Endothelial cell of umbilical vein (primary cell): ENCODE results near the gene SPACA4. TPM values are rescaled to one million over a fixed set of nuclear protein-coding genes. Genes with fewer than 3 reads are reported as not detected.

Experiments used
- BruUV-seq: library from RNA; stranded (reverse); fragments of 400-500 nt; replicated peaks from 2 replicates; lab custom pipeline; 2021; lab: Mats Ljungman, UMichigan
- CTCF ChIA-PET: fragments of 300-600, 350-600 bp; sonication (Branson Sonifier 250); formaldehyde crosslinking; loops from one replicate; lab custom pipeline; 2021; ENCODE audit warnings: antibody characterized with exemption, inconsistent platforms; lab: Charles Lee
- POLR2A ChIA-PET: fragments of 300-600, 350-600 bp; sonication (Branson Sonifier 250); formaldehyde crosslinking; loops from one replicate; lab custom pipeline; 2021; ENCODE audit warnings: antibody characterized with exemption, inconsistent platforms; lab: Charles Lee
- DNase-seq: peaks from one replicate; pipeline ENCODE4 v3.0.0-alpha.2; 2011; ENCODE audit warnings: low read depth, low spot score
- FAIRE-seq: peaks from 2 replicates; lab custom pipeline; 2011; peaks lifted over from hg19 to GRCh38; lab: Jason Lieb, UNC
- H2AFZ ChIP-seq: 2 replicates; pipeline ENCODE4 v1.6.0; 2012; ENCODE audit warnings: low read depth, low read length, control low read depth, inconsistent platforms
- H3K27ac ChIP-seq: 2 replicates; pipeline ENCODE4 v1.5.1; 2011; ENCODE audit warnings: low read depth, mild to moderate bottlenecking, control low read depth, low read length, moderate library complexity; ENCODE audit not compliant: insufficient read depth
- H3K27me3 ChIP-seq, 2 experiments: 2 replicates each; pipeline versions ENCODE4 v1.6.0 to v1.6.1; 2011; ENCODE audit warnings: low read length in 2 of 2, mixed read lengths in 1 of 2; ENCODE audit not compliant: control insufficient read depth in 2 of 2, insufficient read depth in 2 of 2
- H3K36me3 ChIP-seq, 2 experiments: 2 replicates in 1 of 2; 3 replicates in 1 of 2; pipeline ENCODE4 v1.5.1; 2011; ENCODE audit warnings: low read length in 2 of 2, mild to moderate bottlenecking in 1 of 2, moderate library complexity in 1 of 2; ENCODE audit not compliant: control insufficient read depth in 2 of 2, insufficient read depth in 2 of 2; ENCODE audit errors: extremely low read depth in 1 of 2
- H3K4me1 ChIP-seq: 3 replicates; pipeline ENCODE4 v1.5.1; 2011; ENCODE audit warnings: mild to moderate bottlenecking, low read length; ENCODE audit not compliant: control insufficient read depth, insufficient read depth; ENCODE audit errors: extremely low read depth
- H3K4me2 ChIP-seq: 2 replicates; pipeline ENCODE4 v1.6.1; 2011; ENCODE audit warnings: low read length, control low read depth, mixed read lengths; ENCODE audit not compliant: insufficient read depth
- H3K4me3 ChIP-seq, 3 experiments: fragments of 200-600 bp in 1 of 3; sonication (generic), shearing (Covaris generic) in 1 of 3; replicated peaks in 1 of 3; 2 replicates each; pipeline ENCODE4 v1.5.1; 2011 to 2016; ENCODE audit warnings: control low read depth in 3 of 3, low read length in 3 of 3, mild to moderate bottlenecking in 2 of 3, inconsistent platforms in 1 of 3, low read depth in 1 of 3, moderate library complexity in 1 of 3; ENCODE audit not compliant: insufficient read depth in 1 of 3
- H3K79me2 ChIP-seq: 2 replicates; pipeline ENCODE4 v1.6.0; 2012; ENCODE audit warnings: low read length, inconsistent platforms; ENCODE audit not compliant: control insufficient read depth, insufficient read depth
- H3K9ac ChIP-seq: replicated peaks from 2 replicates; pipeline ENCODE3; 2011; ENCODE audit warnings: low read length, control low read depth; ENCODE audit not compliant: insufficient read depth; ENCODE audit errors: extremely low read depth
- H3K9me1 ChIP-seq: replicated peaks from 3 replicates; pipeline ENCODE4 v1.6.0; 2011; ENCODE audit warnings: mild to moderate bottlenecking, low read length; ENCODE audit not compliant: control insufficient read depth, insufficient read depth; ENCODE audit errors: extremely low read depth
- H3K9me3 ChIP-seq: replicated peaks from 2 replicates; pipeline ENCODE4 v1.5.1; 2012; ENCODE audit warnings: low read length, inconsistent platforms; ENCODE audit not compliant: control insufficient read depth, insufficient read depth
- H4K20me1 ChIP-seq: replicated peaks from 2 replicates; pipeline ENCODE3; 2011; ENCODE audit warnings: mild to moderate bottlenecking, low read length; ENCODE audit not compliant: control insufficient read depth, insufficient read depth; ENCODE audit errors: extremely low read depth
- EZH2 ChIP-seq: IDR thresholded peaks from 2 replicates; pipeline ENCODE4 v1.6.1; 2012; ENCODE audit warnings: borderline replicate concordance, low read depth, mild to moderate bottlenecking, moderate library complexity, low read length, inconsistent platforms; ENCODE audit not compliant: severe bottlenecking
- GATA2 ChIP-seq: IDR thresholded peaks from 2 replicates; pipeline ENCODE4 v1.7.0; 2011; ENCODE audit warnings: low read depth, mild to moderate bottlenecking, moderate library complexity, mixed read lengths, low read length; ENCODE audit not compliant: insufficient read length, insufficient read depth
- JUN ChIP-seq: IDR thresholded peaks from 2 replicates; pipeline ENCODE4 v1.6.1; 2011; ENCODE audit warnings: borderline replicate concordance, low read depth; ENCODE audit not compliant: insufficient read length, insufficient read depth
- MAX ChIP-seq: IDR thresholded peaks from 2 replicates; pipeline ENCODE4 v1.6.1; 2011; ENCODE audit not compliant: insufficient read depth, insufficient read length
- MYC ChIP-seq: IDR thresholded peaks from one replicate; pipeline ENCODE4 v1.6.1; 2011; ENCODE audit warnings: mild to moderate bottlenecking, low read depth, low read length
- POLR2AphosphoS5 ChIP-seq: IDR thresholded peaks from 2 replicates; pipeline ENCODE4 v1.6.1; 2012; ENCODE audit warnings: low read depth, mild to moderate bottlenecking, control low read depth, low read length, moderate library complexity; ENCODE audit not compliant: insufficient read depth
- dilution Hi-C: fragments of 300-500 bp; cut with MboI; formaldehyde crosslinking; loops from one replicate; pipeline ENCODE4 v1.15.0; 2019; ENCODE audit warnings: low sequenced_read_pairs; ENCODE audit not compliant: extremely low pct_ligation_motif_present
- intact Hi-C: fragments of 100-400 bp; cut with micrococcal nuclease; formaldehyde crosslinking; loops from one replicate; pipeline ENCODE4 v1.10.0; 2022
- polyA plus RNA-seq, 4 experiments: library from polyadenylated mRNA; depleted of rRNA in 3 of 4; stranded (reverse) in 3 of 4; unstranded in 1 of 4; fragments of >200 nt; gene quantifications; 2 replicates each; pipeline versions ENCODE4 v1.2.1 to v1.2.3, GENCODE V29; 2011 to 2012; ENCODE audit warnings: missing spikeins in 1 of 4
- total RNA-seq: library from RNA; stranded (reverse); gene quantifications from 2 replicates; pipeline ENCODE4 v1.2.3, GENCODE V29; 2021
- TF ChIP-seq, protein P1 (sequence below), 2 donors: IDR thresholded peaks; 1 replicate in 1 of 2; 2 replicates in 1 of 2; pipeline ENCODE4 v1.5.1; 2011; ENCODE audit warnings: low read length in 2 of 2, mild to moderate bottlenecking in 2 of 2, moderate library complexity in 2 of 2, control low read depth in 1 of 2, inconsistent platforms in 1 of 2, low read depth in 1 of 2; ENCODE audit not compliant: insufficient read depth in 1 of 2; ENCODE audit errors: extremely low read depth in 1 of 2

The SPACA4 gene
- total and polyA plus RNA-seq, 2 donors (not counting 3 experiments of a cell fraction or from before 2014, with no cell fraction given) = not detected

DNA sequence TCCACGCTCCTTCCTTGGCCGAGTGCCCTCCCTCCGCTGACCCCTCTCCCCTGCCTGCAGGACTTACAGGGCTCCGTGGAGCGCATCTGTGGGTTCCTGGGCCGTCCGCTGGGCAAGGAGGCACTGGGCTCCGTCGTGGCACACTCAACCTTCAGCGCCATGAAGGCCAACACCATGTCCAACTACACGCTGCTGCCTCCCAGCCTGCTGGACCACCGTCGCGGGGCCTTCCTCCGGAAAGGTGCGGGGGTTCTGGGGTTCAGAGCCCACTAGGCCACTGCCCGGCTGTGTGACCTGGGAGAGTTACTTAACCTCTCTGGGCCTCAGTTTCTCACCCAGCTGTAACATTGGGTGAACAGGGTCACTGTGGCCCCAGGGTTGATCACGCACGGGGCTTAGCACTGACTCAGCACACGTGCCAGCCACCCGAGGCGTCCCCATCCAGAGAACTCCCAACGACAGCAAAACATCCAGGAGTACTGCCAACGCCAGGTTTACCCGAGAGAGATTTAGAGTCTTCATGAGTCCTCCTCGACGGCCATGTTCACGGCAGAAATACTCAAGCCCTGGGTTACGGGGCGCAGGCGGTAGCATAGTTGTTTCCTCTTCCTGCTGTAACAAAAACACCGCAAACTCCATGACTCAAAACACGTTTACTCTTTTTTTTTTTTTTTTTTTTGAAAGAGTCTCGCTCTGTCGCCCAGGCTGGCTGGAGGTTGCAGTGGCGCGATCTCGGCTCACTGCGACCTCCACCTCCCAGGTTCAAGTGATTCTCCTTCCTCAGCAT is 9.7 kb upstream of the SPACA4 start:
- no peak overlapping the region for H2AFZ ChIP-seq
- H3K4me3 ChIP-seq = no peak overlapping the region
- dilution Hi-C loops (no loop called here), intact Hi-C loops (no loop called here)
- ChIA-PET CTCF (no interaction called here), POLR2A (no interaction called here)
- no peak for TF ChIP-seq MYC
- TF ChIP-seq JUN = no peak
- TF ChIP-seq EZH2 = no peak
- H3K27ac ChIP-seq = no peak overlapping the region
- H4K20me1 ChIP-seq = no peaks in the 10 kb centered on the region
- no peaks in the 10 kb centered on the region for H3K9me1 ChIP-seq
- no peaks in the 10 kb centered on the region for H3K9me3 ChIP-seq
- FAIRE-seq = no peak
- H3K9ac ChIP-seq = no peak overlapping the region
- no peaks in the 10 kb centered on the region for H3K79me2 ChIP-seq
- no peak overlapping the region for H3K4me2 ChIP-seq
- DNase-seq = no peak
- no peaks in the 10 kb centered on the region for H3K4me1 ChIP-seq
- no peaks in the 10 kb centered on the region for H3K27me3 ChIP-seq
- no peaks in the 10 kb centered on the region for H3K36me3 ChIP-seq
- no TSS peak for BruUV-seq

DNA sequence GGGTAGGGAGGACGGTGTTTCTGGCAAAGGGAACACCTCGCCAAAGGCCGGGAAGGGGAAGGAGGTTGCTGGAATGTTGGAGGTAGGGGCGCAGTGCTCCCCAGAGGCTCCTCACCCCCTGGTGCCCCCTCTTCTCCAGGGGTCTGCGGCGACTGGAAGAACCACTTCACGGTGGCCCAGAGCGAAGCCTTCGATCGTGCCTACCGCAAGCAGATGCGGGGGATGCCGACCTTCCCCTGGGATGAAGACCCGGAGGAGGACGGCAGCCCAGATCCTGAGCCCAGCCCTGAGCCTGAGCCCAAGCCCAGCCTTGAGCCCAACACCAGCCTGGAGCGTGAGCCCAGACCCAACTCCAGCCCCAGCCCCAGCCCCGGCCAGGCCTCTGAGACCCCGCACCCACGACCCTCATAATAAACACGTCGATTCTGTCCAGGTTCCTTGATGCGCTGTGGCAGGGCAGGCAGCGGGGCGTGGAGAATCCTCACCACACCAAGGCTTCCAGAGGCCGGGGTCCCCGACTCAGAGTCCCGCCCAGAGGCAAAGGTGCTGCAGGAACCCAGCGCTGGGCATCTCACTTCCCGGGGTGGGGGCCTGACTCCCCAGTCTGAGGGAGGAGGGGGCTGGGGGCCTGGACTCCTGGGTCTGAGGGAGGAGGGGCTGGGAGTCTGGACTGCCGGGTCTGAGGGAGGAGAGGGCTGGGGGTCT is 7.4 kb upstream of the SPACA4 start:
- no peak for FAIRE-seq

More for the DNA sequence above, 7.4 kb upstream of the SPACA4 start:
- Histone ChIP-seq H3K4me3 (no peak overlapping the region), H2AFZ (no peak overlapping the region), H3K9ac (no peak overlapping the region), H3K4me2 (no peak overlapping the region), H3K9me3 (no peaks in the 10 kb centered on the region), H3K27ac (no peak overlapping the region), H3K9me1 (no peaks in the 10 kb centered on the region), H3K79me2 (no peaks in the 10 kb centered on the region), H3K4me1 (no peaks in the 10 kb centered on the region), H4K20me1 (no peaks in the 10 kb centered on the region), H3K27me3 (no peaks in the 10 kb centered on the region), H3K36me3 (no peaks in the 10 kb centered on the region)
- BruUV-seq = no TSS peak
- intact Hi-C loops (no loop called here), dilution Hi-C loops (no loop called here)
- ChIA-PET CTCF (no interaction called here), POLR2A (no interaction called here)
- TF ChIP-seq, protein P1, sequence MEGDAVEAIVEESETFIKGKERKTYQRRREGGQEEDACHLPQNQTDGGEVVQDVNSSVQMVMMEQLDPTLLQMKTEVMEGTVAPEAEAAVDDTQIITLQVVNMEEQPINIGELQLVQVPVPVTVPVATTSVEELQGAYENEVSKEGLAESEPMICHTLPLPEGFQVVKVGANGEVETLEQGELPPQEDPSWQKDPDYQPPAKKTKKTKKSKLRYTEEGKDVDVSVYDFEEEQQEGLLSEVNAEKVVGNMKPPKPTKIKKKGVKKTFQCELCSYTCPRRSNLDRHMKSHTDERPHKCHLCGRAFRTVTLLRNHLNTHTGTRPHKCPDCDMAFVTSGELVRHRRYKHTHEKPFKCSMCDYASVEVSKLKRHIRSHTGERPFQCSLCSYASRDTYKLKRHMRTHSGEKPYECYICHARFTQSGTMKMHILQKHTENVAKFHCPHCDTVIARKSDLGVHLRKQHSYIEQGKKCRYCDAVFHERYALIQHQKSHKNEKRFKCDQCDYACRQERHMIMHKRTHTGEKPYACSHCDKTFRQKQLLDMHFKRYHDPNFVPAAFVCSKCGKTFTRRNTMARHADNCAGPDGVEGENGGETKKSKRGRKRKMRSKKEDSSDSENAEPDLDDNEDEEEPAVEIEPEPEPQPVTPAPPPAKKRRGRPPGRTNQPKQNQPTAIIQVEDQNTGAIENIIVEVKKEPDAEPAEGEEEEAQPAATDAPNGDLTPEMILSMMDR (IDR thresholded peaks at IDR 0.05; ENCODE audit: extremely low read depth in 1 of 2, insufficient read depth in 1 of 2, low read depth in 1 of 2, low read length in 2 of 2) = no peak
- TF ChIP-seq JUN (no peak), POLR2AphosphoS5 (no peak), MYC (no peak), GATA2 (no peak), MAX (no peak)
- DNase-seq = no peak
